ENCODE results near the gene UST. TPM values are rescaled to one million over a fixed set of nuclear protein-coding genes. Genes with fewer than 3 reads are reported as not detected.

The UST gene
- total RNA-seq, 4 donors from 2014 or later: 13.5 to 47.1 (median 33.0) TPM

- no peaks in the 10 kb centered on the region for H3K27me3 ChIP-seq
- DNase-seq (ENCODE audit: low spot score in 2 of 2): no peak
- no peak for TF ChIP-seq EP300 (IDR thresholded peaks at IDR 0.05)
- no peak for TF ChIP-seq POLR2A (IDR thresholded peaks at IDR 0.05)
- TF ChIP-seq, protein P1, sequence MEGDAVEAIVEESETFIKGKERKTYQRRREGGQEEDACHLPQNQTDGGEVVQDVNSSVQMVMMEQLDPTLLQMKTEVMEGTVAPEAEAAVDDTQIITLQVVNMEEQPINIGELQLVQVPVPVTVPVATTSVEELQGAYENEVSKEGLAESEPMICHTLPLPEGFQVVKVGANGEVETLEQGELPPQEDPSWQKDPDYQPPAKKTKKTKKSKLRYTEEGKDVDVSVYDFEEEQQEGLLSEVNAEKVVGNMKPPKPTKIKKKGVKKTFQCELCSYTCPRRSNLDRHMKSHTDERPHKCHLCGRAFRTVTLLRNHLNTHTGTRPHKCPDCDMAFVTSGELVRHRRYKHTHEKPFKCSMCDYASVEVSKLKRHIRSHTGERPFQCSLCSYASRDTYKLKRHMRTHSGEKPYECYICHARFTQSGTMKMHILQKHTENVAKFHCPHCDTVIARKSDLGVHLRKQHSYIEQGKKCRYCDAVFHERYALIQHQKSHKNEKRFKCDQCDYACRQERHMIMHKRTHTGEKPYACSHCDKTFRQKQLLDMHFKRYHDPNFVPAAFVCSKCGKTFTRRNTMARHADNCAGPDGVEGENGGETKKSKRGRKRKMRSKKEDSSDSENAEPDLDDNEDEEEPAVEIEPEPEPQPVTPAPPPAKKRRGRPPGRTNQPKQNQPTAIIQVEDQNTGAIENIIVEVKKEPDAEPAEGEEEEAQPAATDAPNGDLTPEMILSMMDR (IDR thresholded peaks at IDR 0.05): no peak
- H3K27ac ChIP-seq: peak overlapping the region; percentile 32 to 83 (median 59)
- WGBS, 2 donors: 8 to 10% methylated on average over 1 of the region's 1 CpG
- H3K36me3 ChIP-seq: no peaks in the 10 kb centered on the region
- H3K9me3 ChIP-seq: peaks cover 0 to 10% (median 3%) of the 10 kb centered on the region in 4 donors
- H3K4me3 ChIP-seq: no peak overlapping the region
- H3K4me1 ChIP-seq: peaks cover 0 to 38% (median 4%) of the 10 kb centered on the region in 4 donors
These were observed 37.3 kb upstream of the UST start for GRCh38 chr6:148709577-148709976.

DNA sequence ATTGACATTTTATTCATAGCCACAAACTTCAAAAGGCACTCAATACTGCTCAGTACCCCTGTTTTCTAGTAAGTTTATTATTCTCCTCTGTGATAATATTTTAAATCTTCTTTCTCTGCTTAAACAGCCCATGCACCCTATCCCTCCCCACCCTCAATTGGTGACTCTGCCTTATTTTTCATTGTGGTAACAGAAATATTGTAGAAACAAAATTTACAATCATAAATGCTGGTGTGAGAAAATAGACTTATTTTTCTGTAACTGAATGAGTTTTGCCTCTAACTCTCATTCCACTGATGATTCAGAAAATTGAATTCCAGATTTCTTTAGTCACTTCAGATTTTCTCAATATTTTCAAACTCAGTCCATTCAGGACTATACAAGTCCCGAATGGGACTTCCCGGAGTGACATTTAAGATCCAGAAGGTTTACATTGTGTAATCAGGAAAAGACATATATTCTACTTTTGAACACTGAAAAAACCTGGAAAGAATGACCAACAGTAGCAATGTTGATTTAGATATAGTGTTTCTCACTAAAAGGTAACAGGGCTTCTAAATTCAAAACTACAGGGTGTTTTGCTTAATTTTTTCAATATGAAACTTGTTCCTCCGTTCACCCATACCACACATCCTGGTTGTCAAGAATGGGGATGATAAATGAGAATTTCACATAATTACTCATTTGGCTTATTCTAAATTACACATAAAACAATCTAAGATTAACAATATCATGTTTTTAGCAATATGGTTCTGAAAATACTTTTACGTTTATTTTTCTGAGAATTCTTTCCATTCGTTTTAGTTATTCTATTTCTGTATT is 34.8 kb upstream of the UST start:
- peaks cover 0 to 10% (median 3%) of the 10 kb centered on the region in 4 donors for H3K9me3 ChIP-seq
- no peaks in the 10 kb centered on the region for H3K36me3 ChIP-seq
- no peaks in the 10 kb centered on the region for H3K27me3 ChIP-seq
- peak overlapping the region in 2 of 4 donors; percentile 18 to 53 for H3K27ac ChIP-seq
- peaks cover 0 to 32% (median 4%) of the 10 kb centered on the region in 4 donors for H3K4me1 ChIP-seq
- DNase-seq (ENCODE audit: low spot score in 2 of 2): no peak
- 54 to 61% methylated on average over 5 of the region's 5 CpGs for WGBS, 2 donors
- TF ChIP-seq EP300 (IDR thresholded peaks at IDR 0.05): no peak
- no peak for TF ChIP-seq POLR2A (IDR thresholded peaks at IDR 0.05)
- TF ChIP-seq, protein P1 (IDR thresholded peaks at IDR 0.05): no peak
- no peak overlapping the region for H3K4me3 ChIP-seq

GRCh38 chr6:148713033-148713738 is 33.6 kb upstream of the UST start:
- TF ChIP-seq, protein P1 (IDR thresholded peaks at IDR 0.05): no peak
- WGBS, 2 donors: 98 to 100% methylated on average over 1 of the region's 1 CpG
- no peaks in the 10 kb centered on the region for H3K27me3 ChIP-seq
- H3K27ac ChIP-seq: no peak overlapping the region
- DNase-seq (ENCODE audit: low spot score in 2 of 2): no peak
- H3K4me1 ChIP-seq: peaks cover 0 to 21% (median 4%) of the 10 kb centered on the region in 4 donors
- no peak overlapping the region for H3K4me3 ChIP-seq
- H3K36me3 ChIP-seq: no peaks in the 10 kb centered on the region
- H3K9me3 ChIP-seq: peaks cover 0 to 10% (median 3%) of the 10 kb centered on the region in 4 donors

DNA sequence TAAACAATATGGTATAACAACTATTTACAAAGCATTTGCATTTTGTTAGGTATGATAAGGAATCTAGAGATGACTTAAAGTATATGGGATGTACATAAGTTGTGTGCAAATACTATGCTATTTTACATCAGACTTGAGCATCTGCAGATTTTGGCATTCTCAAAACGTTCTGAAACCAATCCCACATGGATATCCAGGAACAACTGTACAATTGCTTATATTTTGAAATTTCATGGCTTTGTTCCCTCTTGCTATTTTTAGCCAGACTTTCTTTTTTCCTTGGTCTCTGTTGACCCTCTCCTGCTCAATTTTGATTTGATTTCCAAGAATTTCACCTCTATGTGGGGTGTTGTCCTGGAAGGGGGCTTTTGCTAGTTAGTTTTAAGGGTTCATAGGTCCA is 32.9 kb upstream of the UST start:
- DNase-seq (ENCODE audit: low spot score in 2 of 2): no peak
- no peak overlapping the region for H3K27ac ChIP-seq
- no peaks in the 10 kb centered on the region for H3K27me3 ChIP-seq
- H3K4me3 ChIP-seq: no peak overlapping the region
- H3K36me3 ChIP-seq: no peaks in the 10 kb centered on the region
- peaks cover 0 to 10% (median 3%) of the 10 kb centered on the region in 4 donors for H3K9me3 ChIP-seq
- TF ChIP-seq POLR2A (IDR thresholded peaks at IDR 0.05) (no peak), EP300 (IDR thresholded peaks at IDR 0.05) (no peak)
- TF ChIP-seq, protein P1 (IDR thresholded peaks at IDR 0.05): no peak
- WGBS, 2 donors: 43 to 44% methylated on average over 1 of the region's 1 CpG
- peaks cover 0 to 13% (median 4%) of the 10 kb centered on the region in 4 donors for H3K4me1 ChIP-seq

GRCh38 chr6:148716811-148717210 is 30.0 kb upstream of the UST start:
- TF ChIP-seq, protein P1 (IDR thresholded peaks at IDR 0.05): no peak
- TF ChIP-seq EP300 (IDR thresholded peaks at IDR 0.05) (no peak), POLR2A (IDR thresholded peaks at IDR 0.05) (no peak)
- Histone ChIP-seq H3K27me3 (no peaks in the 10 kb centered on the region), H3K4me3 (no peak overlapping the region), H3K4me1 (peaks cover 0 to 8% (median 0%) of the 10 kb centered on the region in 4 donors), H3K36me3 (no peaks in the 10 kb centered on the region), H3K9me3 (peaks cover 0 to 10% (median 3%) of the 10 kb centered on the region in 4 donors), H3K27ac (no peak overlapping the region)
- 0 to 65% methylated on average over 1 of the region's 1 CpG for WGBS, 2 donors
- DNase-seq (ENCODE audit: low spot score in 2 of 2): no peak
